Mucosa of descending colon (tissue), 3 donors: ENCODE data around the gene HDAC4. TPM values are rescaled to one million over a fixed set of nuclear protein-coding genes. Genes with fewer than 3 reads are reported as not detected.
A peak's percentile ranks its signal among the peaks of the same experiment; 100 is the strongest.

ENCODE experiments used
- ATAC-seq: fragments of 200-7000 bp; cut with Tn5 transposase; one replicate; pipeline ENCODE4 v1.9.1; 2020; ENCODE audit warnings: mild to moderate bottlenecking, moderate library complexity
- DNase-seq, 3 donors: peaks; one replicate each; pipeline ENCODE4 v3.0.0-alpha.2; 2020
- H3K36me3 ChIP-seq: fragments of 200-600 bp; one replicate; pipeline ENCODE4 v1.8.0; 2021; ENCODE audit warnings: low read depth, mild to moderate bottlenecking
- H3K4me1 ChIP-seq: fragments of 200-600 bp; one replicate; pipeline ENCODE4 v1.8.0; 2021; ENCODE audit warnings: low read depth, mild to moderate bottlenecking
- H3K4me3 ChIP-seq: fragments of 200-600 bp; one replicate; pipeline ENCODE4 v1.8.0; 2021; ENCODE audit warnings: mild to moderate bottlenecking
- H3K9me3 ChIP-seq: fragments of 200-600 bp; one replicate; pipeline ENCODE4 v1.8.0; 2021; ENCODE audit warnings: mild to moderate bottlenecking
- intact Hi-C, 2 donors: fragments of 100-400 bp; cut with DNase I in 1 of 2; cut with micrococcal nuclease in 1 of 2; formaldehyde crosslinking; loops; one replicate each; pipeline versions ENCODE4 v1.11.0 to v1.11.1; 2022; cut with DNase I, micrococcal nuclease
- total RNA-seq, 3 donors: library from RNA; stranded (reverse); fragmentation: NEBNext Ultra II Directional in 2 of 3; extraction: Animal tissue kit (Norgen Biotek cat#: 25700) in 2 of 3; gene quantifications; one replicate each; pipeline versions ENCODE4 v1.2.1 to v1.2.4, GENCODE V29; 2021 to 2023
- TF ChIP-seq, protein P1 (sequence below): fragments of 200-600 bp; IDR thresholded peaks from one replicate; pipeline ENCODE4 v1.8.0; 2022; ENCODE audit warnings: antibody characterized with exemption, mild to moderate bottlenecking
- donor health status: DM: no; HTN: no; CAD: no; lungs with moderate emphysema.
- donor health status: DM: no; HTN: no; CAD: no.
- donor health status: DM: no; HTN: yes; CAD: no.

HDAC4 gene
- total RNA-seq, 3 donors from 2014 or later = 41.4 to 147 (median 44.0) TPM

DNA sequence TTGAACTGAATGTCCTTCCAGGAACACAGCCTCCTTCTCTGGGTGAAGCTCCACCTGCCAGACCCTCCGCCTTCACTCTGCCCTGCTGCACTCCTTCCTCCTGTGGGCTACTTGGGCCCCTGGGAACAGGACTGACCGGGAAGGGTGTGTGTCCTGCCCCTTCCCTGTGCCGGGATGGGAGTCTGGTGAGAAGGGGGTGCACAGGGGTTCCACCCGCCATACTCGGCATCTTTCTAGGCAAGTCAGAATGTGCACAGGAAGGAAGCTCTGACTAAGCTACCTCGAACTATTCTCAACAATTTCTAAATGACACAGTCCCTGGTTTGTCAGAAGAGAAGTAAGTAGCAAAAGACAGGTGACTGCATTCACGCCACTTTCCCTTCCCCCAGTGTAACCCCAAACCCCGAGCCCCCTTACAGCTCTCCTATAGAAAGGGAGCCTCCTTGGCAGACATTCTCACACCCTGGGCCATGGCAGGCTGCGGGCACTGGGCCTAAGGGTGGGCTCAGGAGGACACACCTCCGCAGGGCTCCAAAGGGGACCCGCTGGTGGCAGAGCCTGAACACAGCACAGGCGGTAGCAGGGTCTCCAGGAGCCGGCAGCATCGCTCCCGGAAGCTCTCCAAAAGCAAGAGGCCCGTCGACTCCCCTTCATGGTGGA lies 184.1 kb downstream of the HDAC4 start:
- H3K4me3 ChIP-seq = no peak overlapping the region
- H3K4me1 ChIP-seq = peaks cover 6% of the 10 kb centered on the region

DNA sequence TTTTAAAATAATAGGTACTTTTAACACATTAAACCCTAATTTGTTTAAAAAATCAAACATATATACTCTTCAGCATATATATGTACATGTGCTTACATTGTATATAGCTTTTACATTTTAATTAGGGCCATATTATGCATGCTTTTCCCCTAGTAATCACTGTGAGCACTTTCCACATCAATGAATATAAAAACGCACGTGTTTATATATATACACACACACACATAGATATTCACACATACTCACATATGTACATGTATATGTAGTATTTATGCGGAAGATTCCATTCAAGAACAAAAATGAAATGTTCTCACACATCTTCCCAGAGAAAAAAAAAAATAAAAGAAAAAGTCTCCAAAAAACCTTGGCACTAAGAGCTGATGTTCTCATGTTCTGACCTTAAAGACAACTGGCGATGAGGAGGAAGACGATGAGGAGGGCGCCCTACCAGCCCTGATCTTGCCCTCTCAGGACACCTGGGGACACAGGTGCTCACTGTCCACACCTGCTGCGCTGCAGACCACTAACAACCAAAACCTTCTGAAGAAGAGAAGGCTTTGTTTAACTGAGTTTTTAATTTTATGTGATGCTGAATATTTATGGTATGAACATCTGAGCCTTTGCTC lies 184.7 kb downstream of the HDAC4 start:
- Histone ChIP-seq H3K4me1 (peaks cover 3% of the 10 kb centered on the region), H3K9me3 (no peaks in the 10 kb centered on the region), H3K36me3 (no peaks in the 10 kb centered on the region), H3K4me3 (no peak overlapping the region)
- TF ChIP-seq, protein P1, sequence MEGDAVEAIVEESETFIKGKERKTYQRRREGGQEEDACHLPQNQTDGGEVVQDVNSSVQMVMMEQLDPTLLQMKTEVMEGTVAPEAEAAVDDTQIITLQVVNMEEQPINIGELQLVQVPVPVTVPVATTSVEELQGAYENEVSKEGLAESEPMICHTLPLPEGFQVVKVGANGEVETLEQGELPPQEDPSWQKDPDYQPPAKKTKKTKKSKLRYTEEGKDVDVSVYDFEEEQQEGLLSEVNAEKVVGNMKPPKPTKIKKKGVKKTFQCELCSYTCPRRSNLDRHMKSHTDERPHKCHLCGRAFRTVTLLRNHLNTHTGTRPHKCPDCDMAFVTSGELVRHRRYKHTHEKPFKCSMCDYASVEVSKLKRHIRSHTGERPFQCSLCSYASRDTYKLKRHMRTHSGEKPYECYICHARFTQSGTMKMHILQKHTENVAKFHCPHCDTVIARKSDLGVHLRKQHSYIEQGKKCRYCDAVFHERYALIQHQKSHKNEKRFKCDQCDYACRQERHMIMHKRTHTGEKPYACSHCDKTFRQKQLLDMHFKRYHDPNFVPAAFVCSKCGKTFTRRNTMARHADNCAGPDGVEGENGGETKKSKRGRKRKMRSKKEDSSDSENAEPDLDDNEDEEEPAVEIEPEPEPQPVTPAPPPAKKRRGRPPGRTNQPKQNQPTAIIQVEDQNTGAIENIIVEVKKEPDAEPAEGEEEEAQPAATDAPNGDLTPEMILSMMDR = no peak
- DNase-seq (no peak), ATAC-seq (no peak)
- intact Hi-C loops = no loop called here

More for the DNA sequence above, 184.1 kb downstream of the HDAC4 start:
- no peaks in the 10 kb centered on the region for H3K9me3 ChIP-seq
- DNase-seq (peak in 1 of 3 donors; percentile 19), ATAC-seq (peak; percentile 16)
- TF ChIP-seq, protein P1 = no peak
- intact Hi-C loops = no loop called here
- no peaks in the 10 kb centered on the region for H3K36me3 ChIP-seq

DNA sequence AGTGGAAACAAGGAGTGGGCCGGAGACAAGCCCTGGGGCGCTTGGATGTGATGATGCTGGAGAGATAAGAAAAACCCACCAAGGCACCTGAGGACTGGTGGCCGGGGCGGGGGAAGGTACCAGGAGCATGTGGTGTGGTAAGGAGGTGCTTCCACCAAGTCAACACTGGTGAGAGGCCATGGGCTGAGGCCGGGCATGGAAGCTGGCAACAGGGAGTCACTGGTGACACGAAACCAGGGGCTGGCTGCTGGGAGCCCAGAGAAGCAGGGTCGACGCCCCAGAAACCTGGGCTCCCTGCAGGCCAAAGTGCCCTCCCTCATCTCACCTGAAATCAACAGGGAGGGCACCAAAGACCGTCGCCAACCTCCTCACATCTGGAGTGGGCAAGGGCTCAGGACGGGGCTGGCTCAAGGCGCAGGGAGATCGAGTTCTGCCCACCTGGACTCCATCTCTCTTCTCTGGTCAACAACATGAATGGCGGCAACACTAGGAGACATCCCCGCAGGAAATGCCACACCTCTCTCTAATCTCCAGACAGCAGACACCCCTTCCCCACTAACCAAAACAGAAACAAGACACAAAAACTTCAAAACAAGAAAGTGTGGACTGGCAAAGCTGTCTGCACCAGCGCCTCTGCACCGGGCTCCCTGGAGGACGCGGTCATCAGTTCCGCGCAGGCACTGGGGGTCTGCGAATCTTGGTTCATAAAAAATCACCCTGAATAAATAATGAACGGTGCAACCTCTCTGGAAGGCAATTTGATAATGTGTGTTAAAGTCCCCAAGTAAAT lies 185.5 kb downstream of the HDAC4 start:
- TF ChIP-seq, protein P1 = no peak
- ATAC-seq = no peak
- no peaks in the 10 kb centered on the region for H3K9me3 ChIP-seq
- no peaks in the 10 kb centered on the region for H3K36me3 ChIP-seq
- peaks cover 3% of the 10 kb centered on the region for H3K4me1 ChIP-seq
- intact Hi-C loops = no loop called here
- no peak for DNase-seq
- no peak overlapping the region for H3K4me3 ChIP-seq

DNA sequence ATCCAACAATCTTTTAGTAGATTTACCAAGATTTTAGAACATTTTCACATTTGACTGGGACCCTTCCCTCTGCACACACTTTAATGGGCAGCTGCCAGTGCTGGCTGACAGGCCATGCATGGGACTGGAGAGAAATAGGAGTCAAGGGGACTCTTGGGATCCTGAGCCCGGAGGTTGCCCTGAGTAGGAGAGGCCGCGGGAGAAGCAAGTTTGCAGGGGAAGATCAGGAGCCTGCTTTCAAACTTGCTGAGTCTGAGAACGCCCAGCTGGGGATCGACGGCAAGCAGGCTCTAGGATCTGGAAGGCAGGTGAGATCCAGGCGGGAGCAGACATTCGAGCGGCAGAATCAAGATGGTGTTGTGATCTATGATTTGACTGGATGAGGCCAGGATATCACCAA lies 186.1 kb downstream of the HDAC4 start:
- Histone ChIP-seq H3K4me1 (peaks cover 3% of the 10 kb centered on the region), H3K36me3 (no peaks in the 10 kb centered on the region), H3K4me3 (no peak overlapping the region), H3K9me3 (no peaks in the 10 kb centered on the region)
- no peak for DNase-seq
- intact Hi-C loops = no loop called here
- TF ChIP-seq, protein P1 = no peak
- ATAC-seq = no peak

DNA sequence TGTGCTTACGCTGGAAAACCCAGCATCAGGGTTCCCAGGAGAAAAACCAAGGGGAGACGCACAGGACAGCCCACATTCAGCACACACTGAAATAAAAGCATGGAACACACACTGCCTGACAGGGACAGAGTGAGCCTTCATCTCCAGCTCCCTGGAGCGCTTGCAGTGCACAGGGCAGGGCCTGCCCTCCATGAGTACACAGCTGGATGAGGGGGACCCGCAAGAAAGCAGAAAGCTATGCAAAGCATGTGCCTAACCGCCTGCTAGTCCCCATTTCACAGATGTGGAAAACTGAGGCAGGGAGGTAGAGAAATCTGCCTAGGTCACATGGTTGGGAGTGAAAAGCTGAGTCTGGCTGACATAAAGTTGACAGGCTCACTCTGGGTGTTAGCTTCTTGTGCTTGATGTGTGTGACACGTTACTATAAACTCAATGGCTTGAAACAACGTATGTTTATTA lies 187.1 kb downstream of the HDAC4 start:
- no peaks in the 10 kb centered on the region for H3K9me3 ChIP-seq
- ATAC-seq (no peak), DNase-seq (no peak)
- no peaks in the 10 kb centered on the region for H3K36me3 ChIP-seq
- intact Hi-C loops = no loop called here
- H3K4me1 ChIP-seq = peaks cover 3% of the 10 kb centered on the region
- H3K4me3 ChIP-seq = no peak overlapping the region
- TF ChIP-seq, protein P1 = no peak
